ENCODE data around the gene MS4A6E. TPM values are rescaled to one million over a fixed set of nuclear protein-coding genes. Genes with fewer than 3 reads are reported as not detected.
"Not testable (repeated sequence)": the region's sequence is repeated elsewhere in the genome, so short reads cannot be mapped to it uniquely, and the experiment has no call there.

Gene MS4A6E
- total RNA-seq, 1 experiment from 2014 or later = not detected

GRCh38 chr11:60288531-60288930, 38.5 kb upstream of the MS4A6E start:
- H3K36me3 Mint-ChIP-seq (ENCODE audit: insufficient read depth, unreplicated experiment) = no peaks in the 10 kb centered on the region
- DNase-seq = no peak
- BruUV-seq (replicated peaks) = no TSS peak
- intact Hi-C loops (cut with micrococcal nuclease; ENCODE audit: unreplicated experiment) = no loop called here
- CTCF ChIA-PET = no interaction called here
- no peak overlapping the region for H3K27ac Mint-ChIP-seq (ENCODE audit: unreplicated experiment)
- no peak for TF ChIP-seq CTCF (IDR thresholded peaks at IDR 0.05; ENCODE audit: unreplicated experiment)
- H3K27me3 Mint-ChIP-seq (ENCODE audit: unreplicated experiment) = no peaks in the 10 kb centered on the region
- H3K9me3 Mint-ChIP-seq (ENCODE audit: low read depth, unreplicated experiment) = peaks cover 3% of the 10 kb centered on the region
- no peak overlapping the region for H3K4me3 Mint-ChIP-seq (ENCODE audit: low read depth, unreplicated experiment)
- H3K4me1 Mint-ChIP-seq (ENCODE audit: low read depth, unreplicated experiment) = peaks cover 8% of the 10 kb centered on the region

- H3K4me1 Mint-ChIP-seq (ENCODE audit: low read depth, unreplicated experiment) = no peaks in the 10 kb centered on the region
- H3K27ac Mint-ChIP-seq (ENCODE audit: unreplicated experiment) = no peak overlapping the region
- CTCF ChIA-PET = no interaction called here
- H3K27me3 Mint-ChIP-seq (ENCODE audit: unreplicated experiment) = no peaks in the 10 kb centered on the region
- intact Hi-C loops (cut with micrococcal nuclease; ENCODE audit: unreplicated experiment) = no loop called here
- no TSS peak for BruUV-seq (replicated peaks)
- DNase-seq = no peak
- no peak overlapping the region for H3K4me3 Mint-ChIP-seq (ENCODE audit: low read depth, unreplicated experiment)
- H3K9me3 Mint-ChIP-seq (ENCODE audit: low read depth, unreplicated experiment) = peaks cover 3% of the 10 kb centered on the region
- TF ChIP-seq CTCF (IDR thresholded peaks at IDR 0.05; ENCODE audit: unreplicated experiment) = no peak
- H3K36me3 Mint-ChIP-seq (ENCODE audit: insufficient read depth, unreplicated experiment) = no peaks in the 10 kb centered on the region
These were observed 34.9 kb upstream of the MS4A6E start for GRCh38 chr11:60292145-60292544.

GRCh38 chr11:60301178-60301577, 25.9 kb upstream of the MS4A6E start:
- intact Hi-C loops (cut with micrococcal nuclease; ENCODE audit: unreplicated experiment) = no loop called here
- Mint-ChIP-seq H3K4me3 (ENCODE audit: low read depth, unreplicated experiment) (no peak overlapping the region), H3K27me3 (ENCODE audit: unreplicated experiment) (no peaks in the 10 kb centered on the region), H3K9me3 (ENCODE audit: low read depth, unreplicated experiment) (no peaks in the 10 kb centered on the region), H3K27ac (ENCODE audit: unreplicated experiment) (no peak overlapping the region), H3K36me3 (ENCODE audit: insufficient read depth, unreplicated experiment) (no peaks in the 10 kb centered on the region), H3K4me1 (ENCODE audit: low read depth, unreplicated experiment) (no peaks in the 10 kb centered on the region)
- DNase-seq = no peak
- CTCF ChIA-PET = no interaction called here
- no peak for TF ChIP-seq CTCF (IDR thresholded peaks at IDR 0.05; ENCODE audit: unreplicated experiment)
- no TSS peak for BruUV-seq (replicated peaks)

- intact Hi-C loops (cut with micrococcal nuclease; ENCODE audit: unreplicated experiment); H3K36me3 Mint-ChIP-seq (ENCODE audit: insufficient read depth, unreplicated experiment); BruUV-seq (replicated peaks); H3K4me1 Mint-ChIP-seq (ENCODE audit: low read depth, unreplicated experiment); CTCF ChIA-PET; H3K4me3 Mint-ChIP-seq (ENCODE audit: low read depth, unreplicated experiment); H3K27me3 Mint-ChIP-seq (ENCODE audit: unreplicated experiment); H3K27ac Mint-ChIP-seq (ENCODE audit: unreplicated experiment); DNase-seq; H3K9me3 Mint-ChIP-seq (ENCODE audit: low read depth, unreplicated experiment): not testable (repeated sequence)
These were observed 25.2 kb upstream of the MS4A6E start for GRCh38 chr11:60301884-60302283.

- Mint-ChIP-seq H3K4me3 (ENCODE audit: low read depth, unreplicated experiment) (no peak overlapping the region), H3K4me1 (ENCODE audit: low read depth, unreplicated experiment) (no peaks in the 10 kb centered on the region), H3K9me3 (ENCODE audit: low read depth, unreplicated experiment) (no peaks in the 10 kb centered on the region), H3K36me3 (ENCODE audit: insufficient read depth, unreplicated experiment) (no peaks in the 10 kb centered on the region), H3K27ac (ENCODE audit: unreplicated experiment) (no peak overlapping the region), H3K27me3 (ENCODE audit: unreplicated experiment) (no peaks in the 10 kb centered on the region)
- intact Hi-C loops (cut with micrococcal nuclease; ENCODE audit: unreplicated experiment) = no loop called here
- no TSS peak for BruUV-seq (replicated peaks)
- DNase-seq = no peak
- no peak for TF ChIP-seq CTCF (IDR thresholded peaks at IDR 0.05; ENCODE audit: unreplicated experiment)
- CTCF ChIA-PET = no interaction called here
These were observed 23.4 kb upstream of the MS4A6E start for GRCh38 chr11:60303661-60304060.
